OCI-LY7 (cell line): ENCODE results near the gene VPS13D. TPM values are rescaled to one million over a fixed set of nuclear protein-coding genes. Genes with fewer than 3 reads are reported as not detected.

ENCODE experiments used
- BruUV-seq: library from RNA; stranded (reverse); fragments of 400-500 nt; replicated peaks from 2 replicates; lab custom pipeline; 2021; lab: Mats Ljungman, UMichigan
- CTCF ChIA-PET: fragments of 300-600 bp; sonication (Branson Sonifier 250); formaldehyde crosslinking; loops from one replicate; lab custom pipeline; 2022; ENCODE audit warnings: antibody characterized with exemption; ENCODE audit not compliant: unreplicated experiment; lab: Charles Lee
- POLR2A ChIA-PET: fragments of 300-600 bp; sonication (Branson Sonifier 250); formaldehyde crosslinking; loops from one replicate; lab custom pipeline; 2022; ENCODE audit warnings: antibody characterized with exemption; lab: Charles Lee
- DNase-seq: peaks from one replicate; pipeline ENCODE4 v3.0.0-alpha.2; 2015; ENCODE audit warnings: low spot score
- H2AFZ ChIP-seq: fragments of 200-600 bp; sonication (generic), shearing (Covaris generic); 2 replicates; pipeline ENCODE4 v1.6.1; 2014; ENCODE audit warnings: mild to moderate bottlenecking, antibody characterized with exemption, low read length, moderate library complexity
- H3K27ac ChIP-seq: fragments of 200-600 bp; sonication (generic); 2 replicates; pipeline ENCODE4 v1.5.1; 2014; ENCODE audit warnings: mixed run types, low read depth, mild to moderate bottlenecking, moderate library complexity, low read length, inconsistent platforms; ENCODE audit not compliant: poor library complexity, severe bottlenecking
- H3K36me3 ChIP-seq: fragments of 200-600 bp; sonication (generic); 2 replicates; pipeline ENCODE4 v1.6.1; 2014; ENCODE audit warnings: mild to moderate bottlenecking, antibody characterized with exemption, low read length, moderate library complexity, mixed read lengths; ENCODE audit not compliant: insufficient read depth
- H3K4me1 ChIP-seq: fragments of 200-600 bp; sonication (generic); 2 replicates; pipeline ENCODE4 v1.5.1; 2014; ENCODE audit warnings: mild to moderate bottlenecking, low read length; ENCODE audit not compliant: insufficient read depth, poor library complexity, severe bottlenecking
- H3K4me2 ChIP-seq: fragments of 200-600 bp; sonication (generic); 2 replicates; pipeline ENCODE4 v1.6.1; 2014; ENCODE audit warnings: mild to moderate bottlenecking, low read length
- H3K4me3 ChIP-seq: fragments of 200-600 bp; sonication (generic); 2 replicates; pipeline ENCODE4 v1.5.1; 2014; ENCODE audit warnings: mild to moderate bottlenecking, low read depth, low read length; ENCODE audit not compliant: poor library complexity, severe bottlenecking
- H3K79me2 ChIP-seq: fragments of 200-600 bp; sonication (generic); 2 replicates; pipeline ENCODE4 v1.6.1; 2016; ENCODE audit warnings: low read depth, mild to moderate bottlenecking, low read length, moderate library complexity, mixed read lengths; ENCODE audit not compliant: insufficient read depth
- H3K9me2 ChIP-seq: fragments of 200-600 bp; sonication (generic); 2 replicates; pipeline ENCODE4 v1.6.1; 2016; ENCODE audit warnings: mild to moderate bottlenecking, low read length, mixed read lengths; ENCODE audit not compliant: insufficient read depth
- H3K9me3 ChIP-seq: fragments of 200-600 bp; sonication (generic); 2 replicates; pipeline ENCODE4 v1.6.1; 2014; ENCODE audit warnings: mild to moderate bottlenecking, mixed run types, low read length, mixed read lengths
- H4K20me1 ChIP-seq: fragments of 200-600 bp; sonication (generic); 2 replicates; pipeline ENCODE4 v1.6.1; 2014; ENCODE audit warnings: mild to moderate bottlenecking, antibody characterized with exemption, low read length, moderate library complexity, mixed read lengths; ENCODE audit not compliant: insufficient read depth
- CTCF ChIP-seq: fragments of 200-600 bp; sonication (generic); conservative IDR thresholded peaks from 2 replicates; pipeline ENCODE4 v1.5.1; 2014; ENCODE audit warnings: mild to moderate bottlenecking, antibody characterized with exemption, low read length, moderate library complexity, mixed read lengths
- EZH2phosphoT487 ChIP-seq: fragments of 200-600 bp; sonication (generic); IDR thresholded peaks from 2 replicates; pipeline ENCODE4 v1.6.1; 2018; ENCODE audit warnings: low read depth, borderline replicate concordance, mild to moderate bottlenecking, mixed run types, antibody characterized with exemption, low read length, moderate library complexity, mixed read lengths
- intact Hi-C: fragments of 100-400 bp; cut with micrococcal nuclease; formaldehyde crosslinking; loops from one replicate; pipeline ENCODE4 v1.10.0; 2022; ENCODE audit not compliant: unreplicated experiment
- total RNA-seq, 2 experiments: library from RNA; depleted of rRNA in 1 of 2; stranded (reverse); fragments of >200 nt in 1 of 2; shearing (Covaris generic) in 1 of 2; gene quantifications; 2 replicates each; pipeline ENCODE4 v1.2.3, GENCODE V29; 2014 to 2022

The VPS13D gene
- total RNA-seq, 2 experiments from 2014 or later = 23.9 to 39.2 TPM

- Histone ChIP-seq H3K9me3 (no peaks in the 10 kb centered on the region), H3K27ac (no peak overlapping the region), H3K9me2 (no peaks in the 10 kb centered on the region), H3K36me3 (peaks cover 5% of the 10 kb centered on the region; the same call in 1 of the 2 replicates), H3K4me2 (no peak overlapping the region), H3K4me1 (no peaks in the 10 kb centered on the region), H4K20me1 (no peaks in the 10 kb centered on the region), H2AFZ (no peak overlapping the region), H3K79me2 (no peaks in the 10 kb centered on the region), H3K4me3 (no peak overlapping the region)
- no TSS peak for BruUV-seq
- no peak for DNase-seq
- intact Hi-C loops = no loop called here
- CTCF ChIA-PET = no interaction called here
- POLR2A ChIA-PET = no interaction called here
- TF ChIP-seq CTCF (no peak), EZH2phosphoT487 (no peak)
Measured at GRCh38 chr1:12426030-12426429, 196.2 kb downstream of the VPS13D start.

- H3K36me3 ChIP-seq = no peaks in the 10 kb centered on the region
- H3K9me2 ChIP-seq = no peaks in the 10 kb centered on the region
- no peaks in the 10 kb centered on the region for H3K4me1 ChIP-seq
- no peak for DNase-seq
- H3K4me2 ChIP-seq = no peak overlapping the region
- H3K9me3 ChIP-seq = no peaks in the 10 kb centered on the region
- no peak overlapping the region for H3K4me3 ChIP-seq
- CTCF ChIA-PET = no interaction called here
- intact Hi-C loops = no loop called here
- H4K20me1 ChIP-seq = no peaks in the 10 kb centered on the region
- no TSS peak for BruUV-seq
- H2AFZ ChIP-seq = no peak overlapping the region
- POLR2A ChIA-PET = no interaction called here
- no peak for TF ChIP-seq CTCF
- TF ChIP-seq EZH2phosphoT487 = no peak
- H3K27ac ChIP-seq = no peak overlapping the region
- H3K79me2 ChIP-seq = no peaks in the 10 kb centered on the region
Measured at GRCh38 chr1:12428334-12428733, 198.5 kb downstream of the VPS13D start.

- Histone ChIP-seq H3K79me2 (no peaks in the 10 kb centered on the region), H3K4me3 (no peak overlapping the region), H3K9me2 (no peaks in the 10 kb centered on the region), H3K9me3 (no peaks in the 10 kb centered on the region), H3K27ac (no peak overlapping the region), H3K36me3 (no peaks in the 10 kb centered on the region), H3K4me1 (peaks cover 1% of the 10 kb centered on the region), H2AFZ (no peak overlapping the region), H4K20me1 (no peaks in the 10 kb centered on the region), H3K4me2 (no peak overlapping the region)
- no TSS peak for BruUV-seq
- POLR2A ChIA-PET = no interaction called here
- CTCF ChIA-PET = interaction anchor here (0.6 kb wide), 1 partner anchor 27 kb away, joined by 4 read pairs; no protein-coding TSS in a partner anchor
- DNase-seq = no peak
- TF ChIP-seq EZH2phosphoT487 (no peak), CTCF (no peak)
- intact Hi-C loops = no loop called here
Measured at GRCh38 chr1:12430525-12430924, 200.7 kb downstream of the VPS13D start.
